H9 (cell line): Measurements from ENCODE around the gene PARP3. TPM values are rescaled to one million over a fixed set of nuclear protein-coding genes. Genes with fewer than 3 reads are reported as not detected.
A peak's percentile ranks its signal among the peaks of the same experiment; 100 is the strongest.

Source experiments
- DNase-seq: peaks from one replicate; pipeline ENCODE4 v3.0.0-alpha.2; 2017
- H2AFZ ChIP-seq: one replicate; pipeline ENCODE4 v1.6.1; 2013; ENCODE audit warnings: mild to moderate bottlenecking, low read length, control low read depth, moderate library complexity
- H2AK5ac ChIP-seq: 2 replicates; pipeline ENCODE4 v1.6.1; 2013; ENCODE audit warnings: low read length, control low read depth, mixed read lengths; ENCODE audit not compliant: insufficient read length
- H2BK120ac ChIP-seq: one replicate; pipeline ENCODE4 v1.6.1; 2013; ENCODE audit warnings: low read depth, mild to moderate bottlenecking, low read length, control low read depth, inconsistent platforms; ENCODE audit not compliant: poor library complexity, severe bottlenecking
- H2BK12ac ChIP-seq: 2 replicates; pipeline ENCODE4 v1.6.1; 2013; ENCODE audit warnings: low read length, control low read depth, mixed read lengths, low read depth; ENCODE audit not compliant: insufficient read length
- H2BK15ac ChIP-seq: 2 replicates; pipeline ENCODE4 v1.6.1; 2013; ENCODE audit warnings: low read depth, low read length, control low read depth
- H2BK20ac ChIP-seq: one replicate; pipeline ENCODE4 v1.6.1; 2013; ENCODE audit warnings: low read depth, mild to moderate bottlenecking, low read length, control low read depth, inconsistent platforms; ENCODE audit not compliant: poor library complexity, severe bottlenecking
- H2BK5ac ChIP-seq: 2 replicates; pipeline ENCODE4 v1.6.1; 2013; ENCODE audit warnings: low read length, control low read depth, mixed read lengths; ENCODE audit not compliant: insufficient read length
- H3K14ac ChIP-seq: 2 replicates; pipeline ENCODE4 v1.6.1; 2013; ENCODE audit warnings: low read length, control low read depth; ENCODE audit not compliant: insufficient read depth
- H3K18ac ChIP-seq: 2 replicates; pipeline ENCODE4 v1.6.1; 2013; ENCODE audit warnings: low read depth, mild to moderate bottlenecking, mixed read lengths, low read length, control low read depth; ENCODE audit not compliant: insufficient read length
- H3K23ac ChIP-seq: 2 replicates; pipeline ENCODE4 v1.6.1; 2013; ENCODE audit warnings: low read length, control low read depth, mixed read lengths, low read depth; ENCODE audit not compliant: insufficient read length
- H3K23me2 ChIP-seq: 2 replicates; pipeline ENCODE4 v1.6.1; 2013; ENCODE audit warnings: low read depth, mild to moderate bottlenecking, mixed read lengths, low read length, control low read depth; ENCODE audit not compliant: insufficient read length, poor library complexity, severe bottlenecking
- H3K27ac ChIP-seq: 2 replicates; pipeline ENCODE4 v1.5.1; 2013; ENCODE audit warnings: low read length, control low read depth, mixed read lengths, low read depth; ENCODE audit not compliant: insufficient read length
- H3K27me3 ChIP-seq: 2 replicates; pipeline ENCODE4 v1.6.1; 2013; ENCODE audit warnings: low read length, control low read depth, inconsistent platforms; ENCODE audit not compliant: insufficient read depth
- H3K4ac ChIP-seq: 2 replicates; pipeline ENCODE4 v1.6.1; 2013; ENCODE audit warnings: low read depth, mild to moderate bottlenecking, control low read depth, inconsistent platforms, low read length, moderate library complexity
- H3K4me1 ChIP-seq: 2 replicates; pipeline ENCODE4 v1.6.1; 2013; ENCODE audit warnings: low read length, control low read depth, inconsistent platforms; ENCODE audit not compliant: insufficient read depth
- H3K4me2 ChIP-seq: 2 replicates; pipeline ENCODE4 v1.6.1; 2013; ENCODE audit warnings: low read length, control low read depth, mixed read lengths; ENCODE audit not compliant: insufficient read length, insufficient read depth
- H3K56ac ChIP-seq: 2 replicates; pipeline ENCODE4 v1.6.1; 2013; ENCODE audit warnings: low read depth, mild to moderate bottlenecking, mixed read lengths, low read length, control low read depth; ENCODE audit not compliant: insufficient read length
- H3K79me1 ChIP-seq: 2 replicates; pipeline ENCODE4 v1.6.1; 2013; ENCODE audit warnings: low read depth, mild to moderate bottlenecking, moderate library complexity, low read length, control low read depth, inconsistent platforms; ENCODE audit not compliant: insufficient read depth, poor library complexity, severe bottlenecking
- H3K79me2 ChIP-seq: 2 replicates; pipeline ENCODE4 v1.6.1; 2013; ENCODE audit warnings: low read length, control low read depth, inconsistent platforms; ENCODE audit not compliant: insufficient read depth
- H3K9ac ChIP-seq: 2 replicates; pipeline ENCODE4 v1.6.1; 2013; ENCODE audit warnings: low read length, control low read depth, mixed read lengths; ENCODE audit not compliant: insufficient read length; ENCODE audit errors: extremely low read depth
- H3K9me3 ChIP-seq: one replicate; pipeline ENCODE4 v1.6.1; 2013; ENCODE audit warnings: low read depth, low read length, inconsistent platforms; ENCODE audit not compliant: control insufficient read depth
- H3T11ph ChIP-seq: one replicate; pipeline ENCODE4 v1.6.1; 2013; ENCODE audit warnings: mild to moderate bottlenecking, low read length, control low read depth, inconsistent platforms
- H4K20me1 ChIP-seq: one replicate; pipeline ENCODE4 v1.6.1; 2013; ENCODE audit not compliant: control insufficient read depth, insufficient read length, insufficient read depth
- H4K5ac ChIP-seq: 2 replicates; pipeline ENCODE4 v1.6.1; 2013; ENCODE audit warnings: low read depth, mild to moderate bottlenecking, mixed read lengths, low read length, control low read depth; ENCODE audit not compliant: insufficient read length
- H4K8ac ChIP-seq: replicated peaks from 2 replicates; pipeline ENCODE4 v1.6.1; 2013; ENCODE audit warnings: low read length, control low read depth, mixed read lengths, low read depth; ENCODE audit not compliant: insufficient read length
- H4K91ac ChIP-seq: 2 replicates; pipeline ENCODE4 v1.6.1; 2013; ENCODE audit warnings: low read depth, mild to moderate bottlenecking, moderate library complexity, mixed read lengths, low read length, control low read depth; ENCODE audit not compliant: insufficient read length
- H3K27ac Mint-ChIP-seq, 3 experiments: 2 replicates in 2 of 3; 3 replicates in 1 of 3; pipeline ENCODE4 v1.8.0; 2020 to 2021; ENCODE audit warnings: mixed read lengths in 3 of 3, mild to moderate bottlenecking in 1 of 3, moderate library complexity in 1 of 3
- H3K27me3 Mint-ChIP-seq: 2 replicates; pipeline ENCODE4 v1.8.0; 2021; ENCODE audit warnings: low read depth, mild to moderate bottlenecking, moderate library complexity, mixed read lengths
- H3K36me3 Mint-ChIP-seq, 3 experiments: 2 replicates in 2 of 3; 3 replicates in 1 of 3; pipeline ENCODE4 v1.8.0; 2020 to 2021; ENCODE audit warnings: low read depth in 3 of 3, mixed read lengths in 3 of 3; ENCODE audit not compliant: insufficient read depth in 1 of 3
- H3K4me1 Mint-ChIP-seq, 2 experiments: 2 replicates each; pipeline ENCODE4 v1.8.0; 2020; ENCODE audit warnings: mixed read lengths in 2 of 2
- H3K4me3 Mint-ChIP-seq, 2 experiments: 2 replicates in 1 of 2; 3 replicates in 1 of 2; pipeline ENCODE4 v1.8.0; 2020 to 2021; ENCODE audit warnings: mild to moderate bottlenecking in 2 of 2, mixed read lengths in 2 of 2, moderate library complexity in 1 of 2
- H3K9me3 Mint-ChIP-seq, 2 experiments: 2 replicates in 1 of 2; 3 replicates in 1 of 2; pipeline ENCODE4 v1.8.0; 2020; ENCODE audit warnings: mild to moderate bottlenecking in 2 of 2, mixed read lengths in 2 of 2, moderate library complexity in 1 of 2
- CTCF ChIP-seq: fragments of 200-600 bp; sonication (generic); conservative IDR thresholded peaks from 3 replicates; pipeline ENCODE4 v1.8.0; 2021; ENCODE audit warnings: antibody characterized with exemption, mild to moderate bottlenecking
- WGBS: extraction: QIAGEN DNeasy Blood & Tissue Kit; methylation state at CpG from one replicate; pipeline ENCODE4 v1.1.7; 2013; ENCODE audit warnings: missing lambda C conversion rate, low lambda C conversion rate, mixed read lengths; ENCODE audit not compliant: insufficient read length; ENCODE audit errors: extremely low coverage; 5-methylcytosine and 5-hydroxymethylcytosine counted together
- total RNA-seq: library from RNA; stranded (reverse); gene quantifications from 2 replicates; pipeline ENCODE4 v1.2.1, GENCODE V29; 2021

PARP3 gene
- total RNA-seq, 1 experiment from 2014 or later: 1.3 TPM

GRCh38 chr3:51982352-51982837 is 40.2 kb downstream of the PARP3 start:
- Histone ChIP-seq H3K4me2 (peak overlapping the region; percentile 86), H3K23me2 (peaks cover 6% of the 10 kb centered on the region), H3K9ac (no peak overlapping the region), H3K4ac (no peak overlapping the region), H3K14ac (no peak overlapping the region), H3K27ac (no peak overlapping the region), H4K8ac (no peak overlapping the region), H3K79me2 (no peaks in the 10 kb centered on the region), H3K18ac (no peak overlapping the region), H3K9me3 (no peaks in the 10 kb centered on the region), H2AK5ac (no peak overlapping the region), H2BK120ac (no peak overlapping the region), H3K56ac (no peak overlapping the region), H3K79me1 (no peaks in the 10 kb centered on the region), H4K5ac (no peak overlapping the region), H3K27me3 (no peaks in the 10 kb centered on the region), H4K91ac (no peak overlapping the region), H3K4me1 (peaks cover 3% of the 10 kb centered on the region; the same call in 1 of the 2 replicates), H2AFZ (no peak overlapping the region), H3K23ac (no peak overlapping the region), H2BK12ac (no peak overlapping the region), H4K20me1 (peaks cover 3% of the 10 kb centered on the region), H2BK5ac (no peak overlapping the region), H2BK15ac (no peak overlapping the region), H3T11ph (no peak overlapping the region), H2BK20ac (no peak overlapping the region)
- Mint-ChIP-seq H3K27ac (peak overlapping the region; percentile 49 to 79 (median 62); a peak in 6 of 7 replicates), H3K27me3 (peaks cover 7% of the 10 kb centered on the region), H3K36me3 (peaks cover 0 to 2% (median under 1%) of the 10 kb centered on the region in 3 experiments; a peak in 4 of 7 replicates), H3K4me3 (peak overlapping the region; percentile 68 to 88), H3K9me3 (peaks cover 0 to 2% of the 10 kb centered on the region in 2 experiments; a peak in 2 of 5 replicates), H3K4me1 (peaks cover 11 to 22% of the 10 kb centered on the region in 2 experiments)
- peak; percentile 86 for DNase-seq
- TF ChIP-seq CTCF: peak; percentile 82
- no CpG with 5 or more reads among the region's 4 CpGs for WGBS
